GM06990 (cell line): ENCODE results near the gene SH3PXD2B.

Experiments
- DNase-seq: peaks from one replicate; pipeline ENCODE4 v3.0.0-alpha.2; 2011; ENCODE audit not compliant: insufficient read length; ENCODE audit errors: extremely low read depth
- H3K27me3 ChIP-seq: replicated peaks from 2 replicates; pipeline ENCODE4 v1.6.0; 2011; ENCODE audit warnings: low read length; ENCODE audit not compliant: control insufficient read depth, insufficient read depth
- H3K36me3 ChIP-seq: 2 replicates; pipeline ENCODE4 v1.5.1; 2011; ENCODE audit warnings: low read length; ENCODE audit not compliant: control insufficient read depth, insufficient read depth
- H3K4me3 ChIP-seq: replicated peaks from 2 replicates; pipeline ENCODE4 v1.5.1; 2011; ENCODE audit warnings: low read depth, mild to moderate bottlenecking, control low read depth, low read length
- TF ChIP-seq, protein P1 (sequence below): IDR thresholded peaks from 2 replicates; pipeline ENCODE4 v1.5.1; 2011; ENCODE audit warnings: low read length, control low read depth, mild to moderate bottlenecking, inconsistent platforms; ENCODE audit not compliant: insufficient read depth, poor library complexity, severe bottlenecking

Gene SH3PXD2B

DNA sequence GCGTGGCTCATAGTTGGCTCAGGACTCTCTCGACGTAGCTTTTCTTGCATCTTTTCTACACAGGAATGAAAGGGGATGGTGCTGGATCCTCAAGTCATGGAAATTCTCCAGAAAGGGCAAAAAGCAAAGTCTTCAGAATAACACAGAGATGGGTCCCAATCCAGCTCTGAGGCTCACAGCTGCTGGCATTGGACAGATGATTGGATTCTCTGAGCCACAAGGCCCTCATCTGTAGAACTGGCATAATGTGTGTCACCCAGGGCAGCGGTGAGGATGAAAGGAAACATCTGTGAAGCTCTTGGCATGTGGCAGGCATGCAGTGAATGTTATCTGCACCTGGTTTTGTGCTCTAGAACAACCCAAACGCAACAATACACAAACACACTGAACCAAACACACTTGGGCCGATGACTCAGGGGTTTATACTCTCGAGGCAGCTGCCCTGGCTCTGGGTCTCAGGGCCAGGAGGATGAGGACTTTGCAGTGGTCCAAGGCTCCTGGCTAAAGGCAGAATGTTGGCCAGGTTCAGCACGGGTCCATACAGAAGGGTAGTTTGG is 106.8 kb downstream of the SH3PXD2B start:
- no peaks in the 10 kb centered on the region for H3K36me3 ChIP-seq
- TF ChIP-seq, protein P1, sequence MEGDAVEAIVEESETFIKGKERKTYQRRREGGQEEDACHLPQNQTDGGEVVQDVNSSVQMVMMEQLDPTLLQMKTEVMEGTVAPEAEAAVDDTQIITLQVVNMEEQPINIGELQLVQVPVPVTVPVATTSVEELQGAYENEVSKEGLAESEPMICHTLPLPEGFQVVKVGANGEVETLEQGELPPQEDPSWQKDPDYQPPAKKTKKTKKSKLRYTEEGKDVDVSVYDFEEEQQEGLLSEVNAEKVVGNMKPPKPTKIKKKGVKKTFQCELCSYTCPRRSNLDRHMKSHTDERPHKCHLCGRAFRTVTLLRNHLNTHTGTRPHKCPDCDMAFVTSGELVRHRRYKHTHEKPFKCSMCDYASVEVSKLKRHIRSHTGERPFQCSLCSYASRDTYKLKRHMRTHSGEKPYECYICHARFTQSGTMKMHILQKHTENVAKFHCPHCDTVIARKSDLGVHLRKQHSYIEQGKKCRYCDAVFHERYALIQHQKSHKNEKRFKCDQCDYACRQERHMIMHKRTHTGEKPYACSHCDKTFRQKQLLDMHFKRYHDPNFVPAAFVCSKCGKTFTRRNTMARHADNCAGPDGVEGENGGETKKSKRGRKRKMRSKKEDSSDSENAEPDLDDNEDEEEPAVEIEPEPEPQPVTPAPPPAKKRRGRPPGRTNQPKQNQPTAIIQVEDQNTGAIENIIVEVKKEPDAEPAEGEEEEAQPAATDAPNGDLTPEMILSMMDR = no peak
- DNase-seq = no peak
- H3K27me3 ChIP-seq = no peaks in the 10 kb centered on the region
- no peak overlapping the region for H3K4me3 ChIP-seq

DNA sequence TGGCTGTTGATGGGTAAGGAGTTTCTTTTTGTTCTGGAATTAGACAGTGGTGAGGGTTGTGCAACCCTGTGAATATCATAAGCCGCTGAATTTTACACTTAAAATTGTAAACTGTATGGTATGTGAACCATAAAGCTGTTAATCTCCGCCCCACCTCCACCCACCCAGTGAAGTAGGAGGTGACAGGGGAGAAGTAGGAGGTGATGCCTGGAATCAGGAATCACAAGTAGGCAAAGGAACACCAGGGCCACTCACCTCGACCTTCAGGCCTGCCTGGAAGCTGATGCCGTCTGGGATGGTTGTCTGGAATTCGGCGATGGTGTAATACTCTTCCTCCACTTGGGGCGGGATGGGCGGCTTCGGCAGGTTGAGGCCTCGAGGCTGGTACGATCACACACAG is 108.4 kb downstream of the SH3PXD2B start:
- no peak overlapping the region for H3K4me3 ChIP-seq
- DNase-seq = no peak
- no peaks in the 10 kb centered on the region for H3K36me3 ChIP-seq
- no peaks in the 10 kb centered on the region for H3K27me3 ChIP-seq
- TF ChIP-seq, protein P1 = no peak

DNA sequence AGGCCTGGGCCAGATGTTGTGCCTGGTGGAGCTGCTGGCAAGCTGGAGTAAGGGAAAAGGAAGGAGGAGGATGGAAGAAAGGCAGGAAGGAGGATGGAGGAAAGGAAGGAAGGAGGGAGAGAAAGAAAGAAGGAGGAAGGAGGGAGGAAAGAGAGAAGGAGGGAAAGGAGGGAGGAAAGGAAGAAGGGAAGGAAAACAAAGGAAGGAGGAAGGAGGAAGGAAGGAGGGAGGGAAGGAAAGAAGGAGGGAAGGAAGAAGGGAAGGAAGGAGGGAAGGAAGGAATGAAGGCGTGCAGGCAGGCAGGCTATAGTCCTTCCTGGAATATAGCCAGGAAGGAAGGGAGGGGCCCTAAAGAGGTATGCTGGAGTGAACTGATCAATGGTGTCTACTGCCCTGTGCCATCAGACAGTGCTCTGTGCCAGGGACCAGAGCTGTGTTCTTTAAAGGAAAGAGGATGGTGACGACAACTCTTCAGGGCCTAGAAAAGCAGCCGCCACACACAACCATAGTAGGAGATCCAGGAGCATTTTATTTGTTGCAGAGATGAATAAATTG is 109.4 kb downstream of the SH3PXD2B start:
- no peaks in the 10 kb centered on the region for H3K36me3 ChIP-seq
- TF ChIP-seq, protein P1 = no peak
- no peak for DNase-seq
- no peaks in the 10 kb centered on the region for H3K27me3 ChIP-seq
- H3K4me3 ChIP-seq = no peak overlapping the region

DNA sequence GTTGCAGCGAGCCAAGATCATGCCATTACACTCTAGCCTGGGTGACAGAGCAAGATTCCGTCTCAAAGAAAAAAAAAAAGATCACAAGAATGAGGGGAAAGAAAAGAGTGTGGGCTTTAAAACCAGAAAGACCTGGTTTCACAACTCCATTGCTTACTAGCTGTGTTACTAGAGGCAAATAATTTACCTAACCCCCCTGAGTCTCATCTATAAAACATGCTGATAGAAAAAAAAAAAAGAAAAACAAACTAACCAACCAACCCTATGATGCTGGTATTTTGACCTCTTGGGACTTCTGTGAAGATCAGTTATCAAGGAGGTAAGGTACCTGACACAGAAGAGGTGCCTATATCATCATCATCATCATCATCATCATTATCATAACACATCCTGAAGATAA is 110.6 kb downstream of the SH3PXD2B start:
- no peaks in the 10 kb centered on the region for H3K27me3 ChIP-seq
- no peaks in the 10 kb centered on the region for H3K36me3 ChIP-seq
- no peak overlapping the region for H3K4me3 ChIP-seq
- TF ChIP-seq, protein P1 = no peak
- DNase-seq = no peak

DNA sequence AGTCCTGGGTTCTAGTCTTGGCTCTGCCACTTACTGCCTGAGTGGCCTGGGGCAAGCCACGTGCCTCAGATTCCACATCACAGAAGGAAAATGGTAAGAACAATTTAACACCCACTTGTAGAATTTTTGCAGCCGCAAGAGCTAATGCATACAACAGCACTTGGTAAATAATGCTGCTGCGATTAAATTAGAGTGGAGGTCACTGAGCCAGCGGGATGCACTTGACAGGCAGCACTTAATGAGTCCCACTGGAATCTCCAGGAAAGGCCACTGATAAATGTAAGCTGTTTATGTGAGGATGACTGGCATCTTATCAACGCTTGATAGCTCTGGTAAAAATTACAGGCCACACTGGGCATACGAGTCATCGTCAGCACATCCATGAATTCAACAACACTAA is 111.4 kb downstream of the SH3PXD2B start:
- TF ChIP-seq, protein P1 = no peak
- Histone ChIP-seq H3K27me3 (no peaks in the 10 kb centered on the region), H3K36me3 (no peaks in the 10 kb centered on the region), H3K4me3 (no peak overlapping the region)
- DNase-seq = no peak
